Neural crest cell (in vitro differentiated cells): Measurements from ENCODE around the gene CLSTN1. TPM values are rescaled to one million over a fixed set of nuclear protein-coding genes. Genes with fewer than 3 reads are reported as not detected.
"Not testable (repeated sequence)": the region's sequence is repeated elsewhere in the genome, so short reads cannot be mapped to it uniquely, and the experiment has no call there.

Experiments used
- DNase-seq: peaks from one replicate; pipeline ENCODE4 v3.0.0; 2021; ENCODE audit warnings: low read depth, mixed read lengths, low spot score
- H3K27ac Mint-ChIP-seq: one replicate; pipeline ENCODE4 v1.8.0; 2021; ENCODE audit warnings: mild to moderate bottlenecking, mixed read lengths; ENCODE audit not compliant: unreplicated experiment
- H3K27me3 Mint-ChIP-seq: 2 replicates; pipeline ENCODE4 v1.8.0; 2021; ENCODE audit warnings: low read depth, mild to moderate bottlenecking, mixed read lengths
- H3K36me3 Mint-ChIP-seq: 2 replicates; pipeline ENCODE4 v1.8.0; 2021; ENCODE audit warnings: low read depth, mild to moderate bottlenecking, mixed read lengths
- H3K4me1 Mint-ChIP-seq: 2 replicates; pipeline ENCODE4 v1.8.0; 2021; ENCODE audit warnings: mixed read lengths
- H3K4me3 Mint-ChIP-seq: one replicate; pipeline ENCODE4 v1.8.0; 2021; ENCODE audit warnings: mild to moderate bottlenecking, mixed read lengths
- H3K9me3 Mint-ChIP-seq: 2 replicates; pipeline ENCODE4 v1.8.0; 2021; ENCODE audit warnings: mixed read lengths
- CTCF ChIP-seq: fragments of 200-600 bp; sonication (generic); conservative IDR thresholded peaks from 2 replicates; pipeline ENCODE4 v1.5.0; 2021; ENCODE audit warnings: antibody characterized with exemption, mild to moderate bottlenecking
- total RNA-seq: library from RNA; stranded (reverse); gene quantifications from 2 replicates; pipeline ENCODE4 v1.2.1, GENCODE V29; 2021

CLSTN1 gene
- total RNA-seq, 1 donor from 2014 or later = 136 TPM

DNA sequence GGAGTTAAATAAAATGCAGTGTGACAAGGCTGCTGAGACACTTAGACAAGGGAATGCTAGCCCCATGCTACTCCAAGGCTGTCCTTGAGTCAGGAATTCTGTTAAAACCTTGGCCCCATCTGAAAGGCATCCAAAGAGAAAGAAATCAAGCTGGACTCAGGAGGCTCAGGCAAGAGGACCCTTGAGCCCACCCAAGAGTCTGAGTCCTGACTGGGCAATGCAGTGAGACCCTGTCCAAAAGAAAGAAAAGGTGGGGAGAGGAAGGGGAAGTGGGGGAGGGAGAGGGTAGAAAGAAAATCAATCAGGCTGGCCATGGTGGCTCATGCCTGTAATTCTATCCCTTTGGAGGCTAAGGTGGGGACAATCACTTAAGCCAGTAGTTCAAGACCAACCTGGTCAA is 26.7 kb downstream of the CLSTN1 start:
- H3K27ac Mint-ChIP-seq = no peak overlapping the region
- DNase-seq = no peak
- no peaks in the 10 kb centered on the region for H3K9me3 Mint-ChIP-seq
- peaks cover 2% of the 10 kb centered on the region for H3K36me3 Mint-ChIP-seq
- H3K4me1 Mint-ChIP-seq = peaks cover 43% of the 10 kb centered on the region
- H3K4me3 Mint-ChIP-seq = no peak overlapping the region
- TF ChIP-seq CTCF = no peak
- no peaks in the 10 kb centered on the region for H3K27me3 Mint-ChIP-seq

GRCh38 chr1:9794081-9794480 is 29.7 kb downstream of the CLSTN1 start:
- no peak for TF ChIP-seq CTCF
- Mint-ChIP-seq H3K9me3 (peaks cover 3% of the 10 kb centered on the region), H3K4me3 (no peak overlapping the region), H3K27me3 (no peaks in the 10 kb centered on the region), H3K27ac (no peak overlapping the region), H3K4me1 (peaks cover 55% of the 10 kb centered on the region), H3K36me3 (peaks cover 6% of the 10 kb centered on the region)
- no peak for DNase-seq

DNA sequence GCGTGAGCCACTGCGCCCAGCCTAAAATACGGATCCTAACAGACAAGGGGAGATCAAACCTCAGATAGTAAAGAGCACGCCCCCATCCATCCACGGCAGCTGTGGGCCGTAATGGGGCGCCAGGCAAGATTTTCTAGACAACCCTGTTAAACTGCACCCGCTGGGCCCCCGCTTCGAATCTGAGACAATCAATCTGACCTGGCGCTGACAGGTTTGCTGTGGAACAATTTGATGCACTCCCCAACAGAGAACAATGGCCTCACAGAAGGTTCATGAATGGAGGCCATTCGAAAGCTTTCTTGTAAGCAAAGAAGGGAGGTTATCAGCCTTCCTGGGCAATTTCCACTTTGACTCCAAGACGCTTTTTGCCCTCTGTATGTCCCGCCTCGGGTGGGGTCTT is 30.5 kb downstream of the CLSTN1 start:
- TF ChIP-seq CTCF = no peak
- Mint-ChIP-seq H3K36me3 (peaks cover 8% of the 10 kb centered on the region), H3K4me1 (peaks cover 55% of the 10 kb centered on the region), H3K27me3 (no peaks in the 10 kb centered on the region), H3K27ac (peak overlapping the region; percentile 23), H3K9me3 (peaks cover 3% of the 10 kb centered on the region), H3K4me3 (peak overlapping the region; percentile 38)
- DNase-seq = no peak

DNA sequence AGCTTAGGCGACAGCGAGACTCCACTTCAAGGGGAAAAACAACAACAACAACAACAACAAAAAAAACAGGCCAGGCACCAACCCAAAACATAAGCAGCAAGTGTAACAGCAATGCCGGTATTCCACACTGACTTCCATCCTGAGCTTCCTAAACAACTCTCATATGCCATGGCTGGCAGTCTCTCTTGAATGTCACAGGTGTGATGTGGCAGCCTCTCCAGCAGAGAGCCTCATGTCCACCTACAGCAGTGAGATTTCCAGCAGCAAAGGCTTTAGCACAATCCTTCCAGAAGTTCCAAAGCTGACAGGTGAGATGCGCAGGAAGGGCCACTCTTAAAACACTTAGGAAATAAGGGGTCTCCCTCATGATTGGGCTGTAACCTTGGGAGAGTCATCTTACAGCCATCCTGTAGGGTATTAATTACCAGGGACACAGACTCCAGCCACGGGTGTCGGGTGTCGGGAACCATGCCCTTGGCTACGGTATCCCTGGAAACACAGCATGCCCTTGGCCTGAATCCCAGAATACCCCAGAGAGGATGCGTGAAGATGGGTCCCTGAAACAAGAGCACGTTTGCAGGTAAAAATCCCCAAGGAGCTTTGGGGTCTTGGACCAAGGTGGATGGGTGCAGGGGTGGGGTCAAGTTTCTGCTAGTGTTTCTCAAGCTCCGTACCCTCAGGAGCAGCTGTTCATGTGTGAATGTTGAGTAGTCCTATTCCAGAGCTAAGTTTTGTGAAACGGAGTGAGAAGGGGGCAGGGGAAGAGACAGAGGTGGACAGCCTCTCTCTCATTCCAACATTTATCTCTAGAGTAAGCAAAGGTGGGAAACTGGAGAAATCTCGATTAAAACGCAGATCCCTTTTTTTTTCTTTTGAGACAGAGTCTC is 31.4 kb downstream of the CLSTN1 start:
- Mint-ChIP-seq H3K27ac (peak overlapping the region; percentile 52), H3K9me3 (peaks cover 3% of the 10 kb centered on the region), H3K36me3 (peaks cover 8% of the 10 kb centered on the region), H3K4me3 (no peak overlapping the region), H3K4me1 (peaks cover 54% of the 10 kb centered on the region), H3K27me3 (no peaks in the 10 kb centered on the region)
- TF ChIP-seq CTCF = no peak
- DNase-seq = no peak

GRCh38 chr1:9789700-9790099 is 34.1 kb downstream of the CLSTN1 start:
- peaks cover 46% of the 10 kb centered on the region for H3K4me1 Mint-ChIP-seq
- H3K27me3 Mint-ChIP-seq, DNase-seq, H3K4me3 Mint-ChIP-seq, H3K9me3 Mint-ChIP-seq, H3K36me3 Mint-ChIP-seq, H3K27ac Mint-ChIP-seq: not testable (repeated sequence)

DNA sequence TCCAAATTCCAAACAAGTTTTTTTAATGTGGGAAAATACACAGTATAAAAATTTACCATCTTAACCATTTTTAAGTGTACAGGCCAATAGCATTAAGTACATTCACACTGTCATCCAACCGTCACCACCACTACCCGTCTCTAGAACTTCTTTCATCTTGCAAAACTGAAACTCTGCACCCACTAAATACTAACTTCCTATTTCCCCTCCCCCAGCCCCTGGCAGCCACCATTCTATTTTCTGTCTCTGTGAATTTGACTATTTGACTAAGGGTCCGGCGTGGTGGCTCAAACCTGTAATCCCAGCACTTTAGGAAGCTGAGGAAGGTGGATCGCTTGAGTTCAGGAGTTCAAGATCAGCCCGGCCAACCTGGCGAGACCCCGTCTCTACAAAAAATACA is 36.1 kb downstream of the CLSTN1 start:
- no peak overlapping the region for H3K4me3 Mint-ChIP-seq

More for the DNA sequence above, 36.1 kb downstream of the CLSTN1 start:
- no peak for TF ChIP-seq CTCF
- Mint-ChIP-seq H3K27ac (peak overlapping the region; percentile 14), H3K4me1 (peaks cover 31% of the 10 kb centered on the region), H3K9me3 (peaks cover 3% of the 10 kb centered on the region), H3K27me3 (no peaks in the 10 kb centered on the region), H3K36me3 (peaks cover 8% of the 10 kb centered on the region)
- no peak for DNase-seq
